K562 (cell line): ENCODE results near the gene ARSA. TPM values are rescaled to one million over a fixed set of nuclear protein-coding genes. Genes with fewer than 3 reads are reported as not detected.
A peak's percentile ranks its signal among the peaks of the same experiment; 100 is the strongest.

Source experiments
- MAZ ChIP-seq, 2 experiments: fragments of 450-650 bp in 1 of 2; sonication (generic) in 1 of 2; formaldehyde crosslinking; IDR thresholded peaks in 1 of 2; conservative IDR thresholded peaks in 1 of 2; 2 replicates each; pipeline versions ENCODE4 v1.4.0 to v1.5.0; 2020; ENCODE audit warnings: mild to moderate bottlenecking in 1 of 2, missing genetic modification reagents in 1 of 2
- TFAM ChIP-seq: fragments of 250-450 bp; sonication (Bioruptor Pico); conservative IDR thresholded peaks from 2 replicates; pipeline ENCODE4 v1.5.0; 2021; ENCODE audit warnings: mild to moderate bottlenecking, moderate library complexity
- polyA plus RNA-seq, 8 experiments: library from polyadenylated mRNA; depleted of rRNA in 4 of 8; stranded (reverse) in 5 of 8; unstranded in 3 of 8; fragments of >200 nt; fragmentation: Nextera tagmentation in 2 of 8; fragmentation: Illumina TruSeq in 1 of 8; extraction: Ambion mirVana in 2 of 8; extraction: Trizol in 1 of 8; gene quantifications; 2 replicates each; pipeline versions ENCODE4 v1.2.1 to v1.2.3, GENCODE V29; 2011 to 2014; ENCODE audit warnings: inconsistent platforms in 1 of 8, missing spikeins in 1 of 8
- total RNA-seq, 7 experiments: library from RNA; depleted of rRNA in 6 of 7; stranded (reverse); fragments of >200 nt in 6 of 7; fragmentation: Illumina TruSeq in 2 of 7; extraction: Trizol in 2 of 7; gene quantifications; 2 replicates each; pipeline versions ENCODE4 v1.2.1 to v1.2.3, GENCODE V29; 2011 to 2021; ENCODE audit warnings: low replicate concordance in 1 of 7
- TF ChIP-seq, protein P1 (sequence below), 2 experiments: fragments of 450-650 bp; IDR thresholded peaks; 2 replicates each; pipeline ENCODE4 v1.6.1; 2016; ENCODE audit warnings: mild to moderate bottlenecking in 2 of 2, borderline replicate concordance in 1 of 2, low read depth in 1 of 2, moderate library complexity in 1 of 2
- TF ChIP-seq, protein P2 (sequence below): sonication (generic); formaldehyde crosslinking; IDR thresholded peaks from 2 replicates; pipeline ENCODE4 v1.8.0; 2023; ENCODE audit warnings: mild to moderate bottlenecking, missing genetic modification reagents
- TF ChIP-seq, protein P3 (sequence below): fragments of 250-450 bp; sonication (Bioruptor Pico); IDR thresholded peaks from 2 replicates; pipeline ENCODE4 v1.8.0; 2021; ENCODE audit warnings: borderline replicate concordance, mild to moderate bottlenecking, moderate library complexity; ENCODE audit not compliant: poor library complexity, severe bottlenecking
- TF ChIP-seq, protein P4 (sequence below): IDR thresholded peaks from 2 replicates; pipeline ENCODE4 v1.6.1; 2016; ENCODE audit warnings: missing genetic modification characterization, missing compliant biosample characterization
- TF ChIP-seq, protein P5 (sequence below): fragments of 450-650 bp; formaldehyde crosslinking; IDR thresholded peaks from 2 replicates; pipeline ENCODE4 v1.4.0; 2020; ENCODE audit warnings: mild to moderate bottlenecking, moderate library complexity

The ARSA gene
- total and polyA plus RNA-seq, 9 of the 15 experiments (the other 6 are each of a cell fraction or from before 2014, with no cell fraction given), result 0.32 to 10.9 (median 1.8) TPM; not detected in 1

DNA sequence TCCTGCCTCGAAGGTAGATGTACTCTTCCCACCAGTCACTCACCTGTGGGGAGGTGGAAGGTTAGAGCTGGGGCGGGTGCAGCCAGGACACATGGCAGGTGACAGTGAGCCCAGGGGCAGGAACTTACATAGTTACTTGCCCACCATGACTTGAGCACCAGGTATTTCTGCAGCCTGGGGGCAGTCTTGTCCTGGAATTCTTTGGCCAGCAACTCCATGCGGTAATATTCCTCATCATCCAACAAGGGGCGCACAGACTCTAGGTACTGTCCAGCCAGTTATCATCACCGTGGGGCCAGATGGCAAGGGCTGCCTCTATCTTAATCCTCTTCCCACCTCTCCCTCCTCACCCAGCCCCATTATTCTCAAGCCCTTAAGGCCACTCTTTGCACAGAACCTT, 51.9 kb downstream of the ARSA start (continued):
- TF ChIP-seq, protein P1, sequence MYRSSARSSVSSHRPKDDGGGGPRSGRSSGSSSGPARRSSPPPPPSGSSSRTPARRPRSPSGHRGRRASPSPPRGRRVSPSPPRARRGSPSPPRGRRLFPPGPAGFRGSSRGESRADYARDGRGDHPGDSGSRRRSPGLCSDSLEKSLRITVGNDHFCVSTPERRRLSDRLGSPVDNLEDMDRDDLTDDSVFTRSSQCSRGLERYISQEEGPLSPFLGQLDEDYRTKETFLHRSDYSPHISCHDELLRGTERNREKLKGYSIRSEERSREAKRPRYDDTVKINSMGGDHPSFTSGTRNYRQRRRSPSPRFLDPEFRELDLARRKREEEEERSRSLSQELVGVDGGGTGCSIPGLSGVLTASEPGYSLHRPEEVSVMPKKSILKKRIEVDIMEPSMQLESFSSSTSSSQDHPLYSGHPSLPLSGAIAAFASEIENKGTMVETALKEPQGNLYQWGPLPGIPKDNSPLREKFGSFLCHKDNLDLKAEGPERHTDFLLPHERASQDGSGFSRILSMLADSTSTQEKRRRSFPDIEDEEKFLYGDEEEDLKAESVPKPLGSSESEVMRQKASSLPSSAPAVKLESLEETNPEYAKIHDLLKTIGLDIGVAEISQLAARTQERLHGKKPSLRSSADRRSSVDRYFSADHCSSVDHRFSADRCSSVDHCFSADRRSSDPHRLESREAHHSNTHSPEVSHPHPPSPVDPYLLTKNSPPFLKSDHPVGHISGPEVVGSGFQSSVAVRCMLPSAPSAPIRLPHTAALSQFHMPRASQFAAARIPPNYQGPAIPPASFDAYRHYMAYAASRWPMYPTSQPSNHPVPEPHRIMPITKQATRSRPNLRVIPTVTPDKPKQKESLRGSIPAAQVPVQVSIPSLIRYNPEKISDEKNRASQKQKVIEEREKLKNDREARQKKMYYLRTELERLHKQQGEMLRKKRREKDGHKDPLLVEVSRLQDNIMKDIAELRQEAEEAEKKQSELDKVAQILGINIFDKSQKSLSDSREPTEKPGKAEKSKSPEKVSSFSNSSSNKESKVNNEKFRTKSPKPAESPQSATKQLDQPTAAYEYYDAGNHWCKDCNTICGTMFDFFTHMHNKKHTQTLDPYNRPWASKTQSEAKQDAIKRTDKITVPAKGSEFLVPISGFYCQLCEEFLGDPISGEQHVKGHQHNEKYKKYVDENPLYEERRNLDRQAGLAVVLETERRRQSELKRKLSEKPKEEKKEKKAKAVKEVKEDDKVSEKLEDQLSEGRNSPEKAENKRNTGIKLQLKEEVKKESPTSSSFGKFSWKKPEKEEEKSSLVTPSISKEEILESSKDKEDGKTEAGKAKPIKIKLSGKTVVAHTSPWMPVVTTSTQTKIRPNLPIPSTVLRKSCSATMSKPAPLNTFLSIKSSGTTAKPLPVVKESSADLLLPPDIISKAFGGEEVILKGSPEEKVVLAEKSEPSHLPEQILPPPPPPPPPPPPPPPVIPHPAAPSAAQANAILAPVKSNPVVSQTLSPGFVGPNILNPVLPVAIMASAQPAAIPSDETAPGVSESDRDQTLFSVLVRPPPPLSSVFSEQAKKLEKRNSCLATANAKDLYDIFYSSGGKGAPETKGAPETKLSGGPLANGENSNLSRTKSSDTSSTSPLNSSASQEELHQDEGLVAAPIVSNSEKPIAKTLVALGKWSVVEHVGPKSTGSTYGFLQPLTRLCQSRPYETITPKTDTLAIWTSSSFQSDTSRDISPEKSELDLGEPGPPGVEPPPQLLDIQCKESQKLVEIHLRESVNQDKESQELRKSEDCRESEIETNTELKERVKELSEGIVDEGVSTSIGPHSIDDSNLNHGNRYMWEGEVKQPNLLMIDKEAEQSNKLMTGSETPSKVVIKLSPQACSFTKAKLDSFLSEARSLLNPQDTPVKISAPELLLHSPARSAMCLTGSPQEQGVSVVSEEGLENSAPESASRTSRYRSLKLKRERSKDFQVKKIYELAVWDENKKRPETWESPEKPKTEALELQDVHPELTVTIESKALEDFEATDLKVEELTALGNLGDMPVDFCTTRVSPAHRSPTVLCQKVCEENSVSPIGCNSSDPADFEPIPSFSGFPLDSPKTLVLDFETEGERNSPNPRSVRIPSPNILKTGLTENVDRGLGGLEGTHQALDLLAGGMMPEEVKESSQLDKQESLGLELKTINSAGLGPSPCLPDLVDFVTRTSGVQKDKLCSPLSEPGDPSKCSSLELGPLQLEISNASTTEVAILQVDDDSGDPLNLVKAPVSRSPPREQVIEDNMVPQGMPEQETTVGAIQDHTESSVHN (IDR thresholded peaks at IDR 0.05; ENCODE audit: borderline replicate concordance in 1 of 2, low read depth in 1 of 2), result no peak
- TF ChIP-seq, protein P2, sequence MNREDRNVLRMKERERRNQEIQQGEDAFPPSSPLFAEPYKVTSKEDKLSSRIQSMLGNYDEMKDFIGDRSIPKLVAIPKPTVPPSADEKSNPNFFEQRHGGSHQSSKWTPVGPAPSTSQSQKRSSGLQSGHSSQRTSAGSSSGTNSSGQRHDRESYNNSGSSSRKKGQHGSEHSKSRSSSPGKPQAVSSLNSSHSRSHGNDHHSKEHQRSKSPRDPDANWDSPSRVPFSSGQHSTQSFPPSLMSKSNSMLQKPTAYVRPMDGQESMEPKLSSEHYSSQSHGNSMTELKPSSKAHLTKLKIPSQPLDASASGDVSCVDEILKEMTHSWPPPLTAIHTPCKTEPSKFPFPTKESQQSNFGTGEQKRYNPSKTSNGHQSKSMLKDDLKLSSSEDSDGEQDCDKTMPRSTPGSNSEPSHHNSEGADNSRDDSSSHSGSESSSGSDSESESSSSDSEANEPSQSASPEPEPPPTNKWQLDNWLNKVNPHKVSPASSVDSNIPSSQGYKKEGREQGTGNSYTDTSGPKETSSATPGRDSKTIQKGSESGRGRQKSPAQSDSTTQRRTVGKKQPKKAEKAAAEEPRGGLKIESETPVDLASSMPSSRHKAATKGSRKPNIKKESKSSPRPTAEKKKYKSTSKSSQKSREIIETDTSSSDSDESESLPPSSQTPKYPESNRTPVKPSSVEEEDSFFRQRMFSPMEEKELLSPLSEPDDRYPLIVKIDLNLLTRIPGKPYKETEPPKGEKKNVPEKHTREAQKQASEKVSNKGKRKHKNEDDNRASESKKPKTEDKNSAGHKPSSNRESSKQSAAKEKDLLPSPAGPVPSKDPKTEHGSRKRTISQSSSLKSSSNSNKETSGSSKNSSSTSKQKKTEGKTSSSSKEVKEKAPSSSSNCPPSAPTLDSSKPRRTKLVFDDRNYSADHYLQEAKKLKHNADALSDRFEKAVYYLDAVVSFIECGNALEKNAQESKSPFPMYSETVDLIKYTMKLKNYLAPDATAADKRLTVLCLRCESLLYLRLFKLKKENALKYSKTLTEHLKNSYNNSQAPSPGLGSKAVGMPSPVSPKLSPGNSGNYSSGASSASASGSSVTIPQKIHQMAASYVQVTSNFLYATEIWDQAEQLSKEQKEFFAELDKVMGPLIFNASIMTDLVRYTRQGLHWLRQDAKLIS (CRISPR knock-in tag), result no peak
- TF ChIP-seq MAZ (CRISPR knock-in tag; conservative IDR thresholded peaks at IDR 0.05 in 1 of 2, IDR thresholded peaks at IDR 0.05 in 1 of 2) (0 out of 4 replicates have a peak, but pooled peaks of 1 of the 2 experiments have one; percentile 19), TFAM (CRISPR knock-in tag) (no peak)
- TF ChIP-seq, protein P3, sequence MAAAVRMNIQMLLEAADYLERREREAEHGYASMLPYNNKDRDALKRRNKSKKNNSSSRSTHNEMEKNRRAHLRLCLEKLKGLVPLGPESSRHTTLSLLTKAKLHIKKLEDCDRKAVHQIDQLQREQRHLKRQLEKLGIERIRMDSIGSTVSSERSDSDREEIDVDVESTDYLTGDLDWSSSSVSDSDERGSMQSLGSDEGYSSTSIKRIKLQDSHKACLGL (CRISPR knock-in tag), result no peak
- TF ChIP-seq, protein P4, sequence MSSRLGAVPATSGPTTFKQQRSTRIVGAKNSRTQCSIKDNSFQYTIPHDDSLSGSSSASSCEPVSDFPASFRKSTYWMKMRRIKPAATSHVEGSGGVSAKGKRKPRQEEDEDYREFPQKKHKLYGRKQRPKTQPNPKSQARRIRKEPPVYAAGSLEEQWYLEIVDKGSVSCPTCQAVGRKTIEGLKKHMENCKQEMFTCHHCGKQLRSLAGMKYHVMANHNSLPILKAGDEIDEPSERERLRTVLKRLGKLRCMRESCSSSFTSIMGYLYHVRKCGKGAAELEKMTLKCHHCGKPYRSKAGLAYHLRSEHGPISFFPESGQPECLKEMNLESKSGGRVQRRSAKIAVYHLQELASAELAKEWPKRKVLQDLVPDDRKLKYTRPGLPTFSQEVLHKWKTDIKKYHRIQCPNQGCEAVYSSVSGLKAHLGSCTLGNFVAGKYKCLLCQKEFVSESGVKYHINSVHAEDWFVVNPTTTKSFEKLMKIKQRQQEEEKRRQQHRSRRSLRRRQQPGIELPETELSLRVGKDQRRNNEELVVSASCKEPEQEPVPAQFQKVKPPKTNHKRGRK, result no peak
- TF ChIP-seq, protein P5, sequence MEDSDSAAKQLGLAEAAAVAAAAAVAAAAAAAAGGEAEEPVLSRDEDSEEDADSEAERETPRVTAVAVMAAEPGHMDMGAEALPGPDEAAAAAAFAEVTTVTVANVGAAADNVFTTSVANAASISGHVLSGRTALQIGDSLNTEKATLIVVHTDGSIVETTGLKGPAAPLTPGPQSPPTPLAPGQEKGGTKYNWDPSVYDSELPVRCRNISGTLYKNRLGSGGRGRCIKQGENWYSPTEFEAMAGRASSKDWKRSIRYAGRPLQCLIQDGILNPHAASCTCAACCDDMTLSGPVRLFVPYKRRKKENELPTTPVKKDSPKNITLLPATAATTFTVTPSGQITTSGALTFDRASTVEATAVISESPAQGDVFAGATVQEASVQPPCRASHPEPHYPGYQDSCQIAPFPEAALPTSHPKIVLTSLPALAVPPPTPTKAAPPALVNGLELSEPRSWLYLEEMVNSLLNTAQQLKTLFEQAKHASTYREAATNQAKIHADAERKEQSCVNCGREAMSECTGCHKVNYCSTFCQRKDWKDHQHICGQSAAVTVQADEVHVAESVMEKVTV (CRISPR knock-in tag), result peak; percentile 72
